Measurements from ENCODE around the gene RAMP3. TPM values are rescaled to one million over a fixed set of nuclear protein-coding genes. Genes with fewer than 3 reads are reported as not detected.
"Not testable (repeated sequence)": the region's sequence is repeated elsewhere in the genome, so short reads cannot be mapped to it uniquely, and the experiment has no call there.

RAMP3 gene
- total RNA-seq, 1 experiment from 2014 or later: not detected

- DNase-seq (ENCODE audit: low read depth): no peak
Measured at GRCh38 chr7:45156516-45157272, 897 bp upstream of the RAMP3 start.

- no peak for DNase-seq (ENCODE audit: low read depth)
Measured at GRCh38 chr7:45157286-45157652, 322 bp upstream of the RAMP3 start.

- DNase-seq (ENCODE audit: low read depth): no peak
Measured at GRCh38 chr7:45158471-45158870, 880 bp downstream of the RAMP3 start.

- no peak for DNase-seq (ENCODE audit: low read depth)
Measured at GRCh38 chr7:45159296-45159695, 1.7 kb downstream of the RAMP3 start.

- no peak for DNase-seq (ENCODE audit: low read depth)
Measured at GRCh38 chr7:45160417-45160881, 2.9 kb downstream of the RAMP3 start.

- no peak for DNase-seq (ENCODE audit: low read depth)
Measured at GRCh38 chr7:45161138-45161537, 3.5 kb downstream of the RAMP3 start.

- DNase-seq (ENCODE audit: low read depth): no peak
Measured at GRCh38 chr7:45161842-45162241, 4.3 kb downstream of the RAMP3 start.

- no peak for DNase-seq (ENCODE audit: low read depth)
Measured at GRCh38 chr7:45162311-45162845, 4.8 kb downstream of the RAMP3 start.

GRCh38 chr7:45162943-45163691 lies 5.5 kb downstream of the RAMP3 start:
- no peak for DNase-seq (ENCODE audit: low read depth)

GRCh38 chr7:45163692-45164052 lies 6.1 kb downstream of the RAMP3 start:
- DNase-seq (ENCODE audit: low read depth): no peak

- not testable (repeated sequence) for DNase-seq (ENCODE audit: low read depth)
Measured at GRCh38 chr7:45164271-45164670, 6.7 kb downstream of the RAMP3 start.

GRCh38 chr7:45165857-45166256 lies 8.3 kb downstream of the RAMP3 start:
- DNase-seq (ENCODE audit: low read depth): no peak

- DNase-seq (ENCODE audit: low read depth): no peak
Measured at GRCh38 chr7:45171946-45172345, 14.4 kb downstream of the RAMP3 start.

GRCh38 chr7:45173596-45174327 lies 16.2 kb downstream of the RAMP3 start:
- no peak for DNase-seq (ENCODE audit: low read depth)

GRCh38 chr7:45174328-45174610 lies 16.7 kb downstream of the RAMP3 start:
- no peak for DNase-seq (ENCODE audit: low read depth)

GRCh38 chr7:45174966-45175765 lies 17.6 kb downstream of the RAMP3 start:
- no peak for DNase-seq (ENCODE audit: low read depth)

- DNase-seq (ENCODE audit: low read depth): no peak
Measured at GRCh38 chr7:45176091-45176490, 18.5 kb downstream of the RAMP3 start.

GRCh38 chr7:45176886-45177731 lies 19.5 kb downstream of the RAMP3 start:
- no peak for DNase-seq (ENCODE audit: low read depth)

GRCh38 chr7:45177801-45178200 lies 20.2 kb downstream of the RAMP3 start:
- no peak for DNase-seq (ENCODE audit: low read depth)
